Measurements from ENCODE around the gene ABCB11.

ABCB11 gene

GRCh38 chr2:168964251-168964807 is 66.8 kb downstream of the ABCB11 start:
- DNase-seq (ENCODE audit: low read depth): peak; percentile 50
- H3K4me3 ChIP-seq (ENCODE audit: low read length): no peak overlapping the region
- TF ChIP-seq CTCF (IDR thresholded peaks at IDR 0.05; ENCODE audit: insufficient read depth, low read depth, low read length, missing control alignments): no peak

GRCh38 chr2:168962636-168963035 is 68.5 kb downstream of the ABCB11 start:
- H3K4me3 ChIP-seq (ENCODE audit: low read length): no peak overlapping the region
- TF ChIP-seq CTCF (IDR thresholded peaks at IDR 0.05; ENCODE audit: insufficient read depth, low read depth, low read length, missing control alignments): no peak
- DNase-seq (ENCODE audit: low read depth): no peak

GRCh38 chr2:168961450-168962229 is 69.5 kb downstream of the ABCB11 start:
- no peak overlapping the region for H3K4me3 ChIP-seq (ENCODE audit: low read length)
- DNase-seq (ENCODE audit: low read depth): peak; percentile 84
- peak; percentile 89 for TF ChIP-seq CTCF (IDR thresholded peaks at IDR 0.05; ENCODE audit: insufficient read depth, low read depth, low read length, missing control alignments)

DNA sequence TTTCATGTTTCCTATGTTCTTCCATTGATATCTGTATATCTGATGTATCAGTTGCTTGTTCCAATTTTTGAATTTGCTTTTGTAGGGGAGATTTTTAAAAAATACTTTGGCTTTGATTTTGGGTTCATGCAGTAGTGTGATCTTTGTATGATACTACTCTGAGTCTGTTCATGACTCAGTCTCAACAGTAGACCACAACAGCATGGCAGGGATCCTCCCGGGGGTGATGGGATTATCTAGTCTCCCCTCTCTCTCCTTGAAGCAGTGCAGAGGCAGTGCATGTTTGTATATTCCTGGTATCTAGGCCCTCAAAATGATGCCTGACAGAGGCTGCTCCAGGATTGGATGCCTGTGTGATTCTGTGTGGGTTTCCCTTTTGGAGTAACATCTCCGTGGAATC is 74.7 kb downstream of the ABCB11 start:
- no peak for TF ChIP-seq CTCF (IDR thresholded peaks at IDR 0.05; ENCODE audit: insufficient read depth, low read depth, low read length, missing control alignments)
- no peak for DNase-seq (ENCODE audit: low read depth)
- no peak overlapping the region for H3K4me3 ChIP-seq (ENCODE audit: low read length)

DNA sequence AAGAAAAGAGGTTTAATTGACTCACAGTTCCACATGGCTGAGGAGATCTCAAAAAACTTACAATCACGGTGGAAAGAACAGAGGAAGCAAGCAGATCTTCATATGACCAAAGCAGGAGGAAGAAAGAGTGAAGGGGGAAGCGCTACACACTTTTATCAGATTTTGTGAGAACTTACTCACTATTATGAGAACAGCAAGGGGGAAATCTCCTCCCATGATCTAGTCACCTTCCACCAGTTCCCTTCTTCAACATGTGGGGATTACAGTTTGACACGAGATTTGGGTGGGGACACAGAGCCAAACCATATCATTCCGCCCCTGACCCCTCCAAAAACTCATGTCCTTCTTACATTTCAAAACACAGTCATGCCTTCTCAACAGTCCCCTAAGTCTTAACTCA is 75.8 kb downstream of the ABCB11 start:
- no peak overlapping the region for H3K4me3 ChIP-seq (ENCODE audit: low read length)
- no peak for DNase-seq (ENCODE audit: low read depth)
- no peak for TF ChIP-seq CTCF (IDR thresholded peaks at IDR 0.05; ENCODE audit: insufficient read depth, low read depth, low read length, missing control alignments)

GRCh38 chr2:168954256-168954655 is 76.9 kb downstream of the ABCB11 start:
- no peak for DNase-seq (ENCODE audit: low read depth)
- no peak overlapping the region for H3K4me3 ChIP-seq (ENCODE audit: low read length)
- TF ChIP-seq CTCF (IDR thresholded peaks at IDR 0.05; ENCODE audit: insufficient read depth, low read depth, low read length, missing control alignments): no peak

DNA sequence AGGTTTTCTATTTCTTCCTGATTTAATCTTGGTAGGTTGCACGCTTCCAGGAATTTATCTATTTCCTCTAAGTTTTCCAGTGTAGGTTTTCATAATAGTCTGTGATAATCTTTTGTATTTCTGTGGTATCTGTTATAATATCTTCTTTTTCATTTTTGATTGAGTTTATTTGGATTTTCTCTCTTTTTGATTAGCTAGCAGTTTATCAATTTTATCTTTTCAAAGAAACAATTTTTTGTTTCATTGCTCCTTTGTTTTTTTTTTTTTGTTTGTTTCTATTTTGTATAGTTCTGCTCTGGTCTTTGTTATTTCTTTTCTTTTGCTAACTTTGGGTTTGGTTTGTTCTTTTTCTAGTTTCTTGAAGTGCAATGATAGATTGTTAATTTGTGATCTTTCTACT is 78.7 kb downstream of the ABCB11 start:
- H3K4me3 ChIP-seq (ENCODE audit: low read length): no peak overlapping the region
- no peak for DNase-seq (ENCODE audit: low read depth)
- TF ChIP-seq CTCF (IDR thresholded peaks at IDR 0.05; ENCODE audit: insufficient read depth, low read depth, low read length, missing control alignments): no peak
